ENCODE results near the gene MRM3. TPM values are rescaled to one million over a fixed set of nuclear protein-coding genes. Genes with fewer than 3 reads are reported as not detected.
"Not testable (repeated sequence)": the region's sequence is repeated elsewhere in the genome, so short reads cannot be mapped to it uniquely, and the experiment has no call there.

Gene MRM3
- total RNA-seq, 1 donor from 2014 or later = 12.8 TPM

GRCh38 chr17:795721-796120 lies 13.6 kb downstream of the MRM3 start:
- DNase-seq (ENCODE audit: low spot score) = no peak

- DNase-seq (ENCODE audit: low spot score) = no peak
Measured at GRCh38 chr17:796609-797008, 14.5 kb downstream of the MRM3 start.

- no peak for DNase-seq (ENCODE audit: low spot score)
Measured at GRCh38 chr17:797236-797840, 15.2 kb downstream of the MRM3 start.

GRCh38 chr17:798246-798645 lies 16.1 kb downstream of the MRM3 start:
- DNase-seq (ENCODE audit: low spot score) = no peak

GRCh38 chr17:799261-799660 lies 17.1 kb downstream of the MRM3 start:
- no peak for DNase-seq (ENCODE audit: low spot score)

GRCh38 chr17:800446-801242 lies 18.5 kb downstream of the MRM3 start:
- no peak for DNase-seq (ENCODE audit: low spot score)

GRCh38 chr17:801660-802059 lies 19.5 kb downstream of the MRM3 start:
- DNase-seq (ENCODE audit: low spot score) = peak; percentile 46

GRCh38 chr17:802481-802880 lies 20.3 kb downstream of the MRM3 start:
- no peak for DNase-seq (ENCODE audit: low spot score)

- no peak for DNase-seq (ENCODE audit: low spot score)
Measured at GRCh38 chr17:802901-803881, 21.0 kb downstream of the MRM3 start.

- DNase-seq (ENCODE audit: low spot score) = no peak
Measured at GRCh38 chr17:804541-805435, 22.6 kb downstream of the MRM3 start.

GRCh38 chr17:805886-806285 lies 23.7 kb downstream of the MRM3 start:
- DNase-seq (ENCODE audit: low spot score) = not testable (repeated sequence)

- no peak for DNase-seq (ENCODE audit: low spot score)
Measured at GRCh38 chr17:806346-806745, 24.2 kb downstream of the MRM3 start.

- no peak for DNase-seq (ENCODE audit: low spot score)
Measured at GRCh38 chr17:806781-807522, 24.8 kb downstream of the MRM3 start.

- no peak for DNase-seq (ENCODE audit: low spot score)
Measured at GRCh38 chr17:807523-808294, 25.6 kb downstream of the MRM3 start.

- DNase-seq (ENCODE audit: low spot score) = no peak
Measured at GRCh38 chr17:811051-811784, 29.1 kb downstream of the MRM3 start.

GRCh38 chr17:812638-813204 lies 30.6 kb downstream of the MRM3 start:
- no peak for DNase-seq (ENCODE audit: low spot score)

- no peak for DNase-seq (ENCODE audit: low spot score)
Measured at GRCh38 chr17:814371-814770, 32.2 kb downstream of the MRM3 start.

- no peak for DNase-seq (ENCODE audit: low spot score)
Measured at GRCh38 chr17:819251-819650, 37.1 kb downstream of the MRM3 start.

GRCh38 chr17:823501-823902 lies 41.3 kb downstream of the MRM3 start:
- DNase-seq (ENCODE audit: low spot score) = no peak

Data from umbilical cord (tissue), 2 donors.